Choroid plexus epithelial cell (primary cell): ENCODE data around the gene UGT1A6.

ENCODE experiments used
- DNase-seq: peaks from one replicate; pipeline ENCODE4 v3.0.0-alpha.2; 2010; ENCODE audit warnings: low read depth
- H3K4me3 ChIP-seq: 2 replicates; pipeline ENCODE4 v1.5.1; 2011; ENCODE audit warnings: low read depth, mild to moderate bottlenecking, control low read depth, low read length, moderate library complexity
- TF ChIP-seq, protein P1 (sequence below): conservative IDR thresholded peaks from 2 replicates; pipeline ENCODE4 v1.5.1; 2011; ENCODE audit warnings: low read depth, mild to moderate bottlenecking, control low read depth, inconsistent platforms, low read length, moderate library complexity

The UGT1A6 gene

GRCh38 chr2:233780771-233781170 is 88.1 kb downstream of the UGT1A6 start:
- DNase-seq, result no peak
- no peak overlapping the region for H3K4me3 ChIP-seq
- TF ChIP-seq, protein P1, sequence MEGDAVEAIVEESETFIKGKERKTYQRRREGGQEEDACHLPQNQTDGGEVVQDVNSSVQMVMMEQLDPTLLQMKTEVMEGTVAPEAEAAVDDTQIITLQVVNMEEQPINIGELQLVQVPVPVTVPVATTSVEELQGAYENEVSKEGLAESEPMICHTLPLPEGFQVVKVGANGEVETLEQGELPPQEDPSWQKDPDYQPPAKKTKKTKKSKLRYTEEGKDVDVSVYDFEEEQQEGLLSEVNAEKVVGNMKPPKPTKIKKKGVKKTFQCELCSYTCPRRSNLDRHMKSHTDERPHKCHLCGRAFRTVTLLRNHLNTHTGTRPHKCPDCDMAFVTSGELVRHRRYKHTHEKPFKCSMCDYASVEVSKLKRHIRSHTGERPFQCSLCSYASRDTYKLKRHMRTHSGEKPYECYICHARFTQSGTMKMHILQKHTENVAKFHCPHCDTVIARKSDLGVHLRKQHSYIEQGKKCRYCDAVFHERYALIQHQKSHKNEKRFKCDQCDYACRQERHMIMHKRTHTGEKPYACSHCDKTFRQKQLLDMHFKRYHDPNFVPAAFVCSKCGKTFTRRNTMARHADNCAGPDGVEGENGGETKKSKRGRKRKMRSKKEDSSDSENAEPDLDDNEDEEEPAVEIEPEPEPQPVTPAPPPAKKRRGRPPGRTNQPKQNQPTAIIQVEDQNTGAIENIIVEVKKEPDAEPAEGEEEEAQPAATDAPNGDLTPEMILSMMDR, result no peak

- no peak for DNase-seq
- H3K4me3 ChIP-seq, result no peak overlapping the region
- TF ChIP-seq, protein P1, result no peak
Observed at GRCh38 chr2:233789554-233789953, 96.9 kb downstream of the UGT1A6 start.

DNA sequence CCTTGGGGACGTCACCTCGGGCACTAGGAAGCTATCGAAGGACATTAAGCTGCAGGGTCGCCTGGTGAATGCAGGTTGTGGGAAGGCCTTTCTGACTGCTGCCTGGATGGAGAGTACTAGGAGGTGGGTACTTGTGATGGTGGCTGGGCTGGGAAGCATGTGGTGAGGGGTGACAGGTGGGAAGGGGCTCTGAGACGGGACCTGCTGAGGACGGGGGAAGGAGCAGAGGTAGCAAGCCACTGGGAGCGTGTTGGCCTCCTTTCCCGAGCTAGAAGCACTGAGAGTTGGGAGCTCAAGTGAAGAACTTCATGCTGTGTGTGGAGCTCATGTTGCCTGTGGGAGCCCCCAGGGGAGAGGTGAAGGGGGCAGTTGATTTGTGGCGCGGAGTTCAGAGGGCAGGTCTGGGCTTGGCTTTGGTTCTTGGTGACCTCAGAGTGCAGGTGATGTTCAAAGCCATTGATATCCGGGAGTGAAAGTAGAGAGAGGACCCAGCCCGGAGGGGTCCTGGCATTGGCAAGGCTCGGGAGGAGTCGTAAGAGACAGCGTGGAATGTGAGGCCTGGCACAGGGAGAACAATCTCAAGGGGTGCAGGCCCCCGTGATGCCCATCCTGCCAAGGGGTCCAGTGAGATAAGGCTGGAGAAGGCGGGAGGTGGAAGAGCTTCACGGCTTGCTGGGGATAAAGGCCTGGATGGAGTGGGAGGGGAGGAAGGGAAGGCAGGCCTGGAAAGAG is 98.6 kb downstream of the UGT1A6 start:
- no peak overlapping the region for H3K4me3 ChIP-seq
- DNase-seq, result no peak
- TF ChIP-seq, protein P1, result no peak

DNA sequence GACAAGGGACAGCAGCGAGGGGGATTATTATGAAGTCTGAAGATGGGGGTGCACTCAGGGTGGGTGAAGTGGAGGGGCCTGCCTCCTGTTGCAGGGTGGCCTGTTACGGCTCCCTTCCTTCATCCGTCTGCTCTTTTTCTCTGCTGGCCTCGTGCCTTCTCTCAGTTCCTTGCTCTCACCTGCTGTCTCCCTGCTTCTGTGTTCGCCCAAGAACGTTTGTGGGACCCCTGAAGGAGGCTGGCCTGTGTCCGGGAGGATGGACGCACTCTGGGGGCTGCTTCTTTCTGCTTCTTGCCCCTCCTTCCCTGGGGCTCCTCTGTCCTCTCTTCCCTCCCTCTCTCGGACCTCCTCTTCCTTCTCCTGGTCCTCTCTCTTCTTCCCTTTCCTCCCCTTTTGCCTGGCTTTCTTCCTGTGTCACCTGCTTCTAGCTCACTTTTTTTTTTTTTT is 99.2 kb downstream of the UGT1A6 start:
- no peak overlapping the region for H3K4me3 ChIP-seq
- TF ChIP-seq, protein P1, result no peak
- DNase-seq, result no peak

DNA sequence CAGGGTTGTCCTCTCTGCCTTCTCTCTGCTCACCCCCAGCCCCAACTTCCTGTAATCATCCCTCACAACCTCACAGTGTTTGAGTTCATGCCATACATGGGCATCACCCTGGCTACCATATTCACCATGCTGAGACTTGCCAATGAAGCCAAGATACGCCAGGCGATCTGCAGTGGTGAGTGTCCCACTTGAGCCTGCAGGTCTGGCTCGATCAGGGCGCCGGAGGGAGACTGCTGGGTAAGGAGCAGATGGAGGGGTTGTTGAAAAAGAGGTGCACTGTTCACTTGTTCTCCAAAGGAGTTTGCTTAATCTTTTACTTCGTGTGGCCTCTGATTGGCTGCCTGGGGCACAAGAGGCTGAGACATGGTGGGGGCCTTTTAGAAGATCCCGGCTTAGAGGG is 100.0 kb downstream of the UGT1A6 start:
- TF ChIP-seq, protein P1, result no peak
- no peak for DNase-seq
- H3K4me3 ChIP-seq, result no peak overlapping the region

- no peak overlapping the region for H3K4me3 ChIP-seq
- TF ChIP-seq, protein P1, result no peak
- DNase-seq, result no peak
Observed at GRCh38 chr2:233793465-233794127, 100.9 kb downstream of the UGT1A6 start.
